Right lobe of liver (tissue), 6 donors: Measurements from ENCODE around the gene XPO6. TPM values are rescaled to one million over a fixed set of nuclear protein-coding genes. Genes with fewer than 3 reads are reported as not detected.

Source experiments
- ATAC-seq, 4 donors: fragments of 200-7000 bp; cut with Tn5 transposase; one replicate each; pipeline ENCODE4 v1.9.1; 2020; ENCODE audit warnings: mild to moderate bottlenecking in 4 of 4, moderate library complexity in 4 of 4
- DNase-seq, 3 donors: peaks; one replicate each; pipeline ENCODE4 v3.0.0-alpha.2; 2020
- H3K27ac ChIP-seq, 3 donors: fragments of 200-600 bp; one replicate each; pipeline ENCODE4 v1.8.0; 2022
- H3K27me3 ChIP-seq, 2 donors: fragments of 200-600 bp; one replicate each; pipeline ENCODE4 v1.8.0; 2022
- H3K36me3 ChIP-seq, 4 donors: fragments of 200-600 bp; sonication (generic) in 1 of 4; one replicate each; pipeline versions ENCODE4 v1.5.1 to v1.8.0; 2017 to 2022; ENCODE audit warnings: control low read depth in 1 of 4
- H3K4me1 ChIP-seq, 4 donors: fragments of 200-600 bp; sonication (generic) in 1 of 4; one replicate each; pipeline versions ENCODE4 v1.5.1 to v1.8.0; 2017 to 2022; ENCODE audit warnings: control low read depth in 1 of 4
- H3K4me3 ChIP-seq, 3 donors: fragments of 200-600 bp; one replicate each; pipeline ENCODE4 v1.8.0; 2022
- H3K9me3 ChIP-seq, 4 donors: fragments of 200-600 bp; sonication (generic) in 1 of 4; one replicate each; pipeline versions ENCODE4 v1.5.1 to v1.8.0; 2017 to 2022; ENCODE audit warnings: control low read depth in 1 of 4
- POLR2A ChIP-seq: fragments of 450-650 bp; IDR thresholded peaks from one replicate; pipeline ENCODE4 v1.6.1; 2017; ENCODE audit warnings: antibody characterized with exemption, mild to moderate bottlenecking
- WGBS: methylation state at CpG from one replicate; pipeline ENCODE4 v1.1.6; 2018; ENCODE audit warnings: low coverage, low lambda C conversion rate; ENCODE audit not compliant: insufficient coverage; ENCODE audit errors: missing lambda C conversion rate; 5-methylcytosine and 5-hydroxymethylcytosine counted together
- intact Hi-C, 2 donors: fragments of 100-400 bp; cut with DNase I; formaldehyde crosslinking; loops; one replicate each; pipeline versions ENCODE4 v1.11.2 to v1.14.1; 2022
- total RNA-seq, 6 experiments: library from RNA; depleted of rRNA in 2 of 6; stranded (reverse); fragments of >200 nt in 2 of 6; fragmentation: NEBNext Ultra II Directional in 3 of 6; extraction: Animal tissue kit (Norgen Biotek cat#: 25700) in 3 of 6; gene quantifications; one replicate each; pipeline versions ENCODE4 v1.1.0 to v1.2.4, GENCODE V29; 2016 to 2023
- TF ChIP-seq, protein P1 (sequence below), 4 donors: fragments of 200-600 bp in 3 of 4; fragments of 450-650 bp in 1 of 4; IDR thresholded peaks; one replicate each; pipeline versions ENCODE4 v1.5.1 to v1.8.0; 2016 to 2022; ENCODE audit warnings: antibody characterized with exemption in 4 of 4, mild to moderate bottlenecking in 2 of 4
- donor health status: DM: no; HTN: yes; CAD: no.
- donor health status: DM: no; HTN: no; CAD: no.
- donor health status: DM: no; HTN: no; CAD: no.
- donor health status: DM: no; HTN: yes; CAD: no.
- donor health status: DM: no; HTN: yes; CAD: no.

XPO6 gene
- total RNA-seq, 6 experiments from 2014 or later: 41.8 to 62.1 (median 51.3) TPM

GRCh38 chr16:28189245-28189644 is 22.5 kb downstream of the XPO6 start:
- intact Hi-C loops: no loop called here
- H3K4me3 ChIP-seq: no peak overlapping the region
- ATAC-seq (peak; percentile 50 to 60 (median 58)), DNase-seq (peak in 1 of 3 donors; percentile 32)
- WGBS: 11% methylated on average over 1 of the region's 3 CpGs
- H3K4me1 ChIP-seq: no peaks in the 10 kb centered on the region
- H3K9me3 ChIP-seq: no peaks in the 10 kb centered on the region
- no peaks in the 10 kb centered on the region for H3K36me3 ChIP-seq
- H3K27ac ChIP-seq: peak overlapping the region in 1 of 3 donors; percentile 33
- H3K27me3 ChIP-seq: no peaks in the 10 kb centered on the region
- TF ChIP-seq, protein P1, sequence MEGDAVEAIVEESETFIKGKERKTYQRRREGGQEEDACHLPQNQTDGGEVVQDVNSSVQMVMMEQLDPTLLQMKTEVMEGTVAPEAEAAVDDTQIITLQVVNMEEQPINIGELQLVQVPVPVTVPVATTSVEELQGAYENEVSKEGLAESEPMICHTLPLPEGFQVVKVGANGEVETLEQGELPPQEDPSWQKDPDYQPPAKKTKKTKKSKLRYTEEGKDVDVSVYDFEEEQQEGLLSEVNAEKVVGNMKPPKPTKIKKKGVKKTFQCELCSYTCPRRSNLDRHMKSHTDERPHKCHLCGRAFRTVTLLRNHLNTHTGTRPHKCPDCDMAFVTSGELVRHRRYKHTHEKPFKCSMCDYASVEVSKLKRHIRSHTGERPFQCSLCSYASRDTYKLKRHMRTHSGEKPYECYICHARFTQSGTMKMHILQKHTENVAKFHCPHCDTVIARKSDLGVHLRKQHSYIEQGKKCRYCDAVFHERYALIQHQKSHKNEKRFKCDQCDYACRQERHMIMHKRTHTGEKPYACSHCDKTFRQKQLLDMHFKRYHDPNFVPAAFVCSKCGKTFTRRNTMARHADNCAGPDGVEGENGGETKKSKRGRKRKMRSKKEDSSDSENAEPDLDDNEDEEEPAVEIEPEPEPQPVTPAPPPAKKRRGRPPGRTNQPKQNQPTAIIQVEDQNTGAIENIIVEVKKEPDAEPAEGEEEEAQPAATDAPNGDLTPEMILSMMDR (IDR thresholded peaks at IDR 0.05): no peak
- TF ChIP-seq POLR2A: no peak

DNA sequence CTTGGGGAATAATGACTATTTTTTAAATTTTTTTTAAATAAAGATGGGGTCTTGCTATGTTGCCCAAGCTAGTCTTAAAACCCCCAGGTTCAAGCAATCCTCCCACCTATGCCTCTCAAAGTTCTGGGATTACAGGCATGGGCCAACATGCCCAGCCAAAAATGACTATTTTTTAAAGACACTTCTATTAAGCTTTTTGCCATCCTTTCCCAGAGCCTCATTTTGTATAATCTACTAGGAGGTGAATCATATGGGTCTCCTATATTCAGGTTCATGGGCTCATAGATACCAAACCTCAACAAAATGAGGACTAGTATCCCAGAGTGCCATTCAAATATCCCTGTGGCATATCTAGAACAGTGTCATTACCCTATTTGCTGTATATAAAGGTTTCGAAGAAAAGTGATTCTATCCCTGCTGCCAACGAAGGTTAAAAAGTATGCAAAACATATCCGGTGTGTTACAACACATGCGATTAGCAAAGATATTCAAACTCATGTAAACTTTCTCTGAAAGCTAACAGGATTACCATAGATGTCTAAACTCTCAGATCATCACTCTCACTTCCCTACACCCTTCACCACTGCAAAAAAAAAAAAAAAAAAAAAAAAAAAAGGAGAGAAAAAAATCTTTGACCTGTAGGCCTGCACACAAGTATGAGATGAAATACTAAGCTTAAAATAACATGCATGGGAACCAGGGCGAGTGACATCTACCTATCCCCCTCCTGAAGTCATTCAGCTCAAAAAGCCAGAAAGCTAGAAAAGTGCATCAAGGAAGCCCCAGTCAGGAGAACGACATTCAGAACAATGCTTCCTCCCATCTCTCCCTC is 23.5 kb downstream of the XPO6 start:
- no peak overlapping the region for H3K4me3 ChIP-seq
- no peaks in the 10 kb centered on the region for H3K4me1 ChIP-seq
- DNase-seq: no peak
- no peaks in the 10 kb centered on the region for H3K36me3 ChIP-seq
- H3K27ac ChIP-seq: peak overlapping the region in 1 of 3 donors; percentile 33
- TF ChIP-seq, protein P1 (IDR thresholded peaks at IDR 0.05): no peak
- TF ChIP-seq POLR2A: no peak
- ATAC-seq: peak in 3 of 4 donors; percentile 48 to 55 (median 51)
- intact Hi-C loops: no loop called here
- 59% methylated on average over 6 of the region's 6 CpGs for WGBS
- no peaks in the 10 kb centered on the region for H3K9me3 ChIP-seq
- no peaks in the 10 kb centered on the region for H3K27me3 ChIP-seq

GRCh38 chr16:28187595-28188004 is 24.2 kb downstream of the XPO6 start:
- H3K4me3 ChIP-seq: no peak overlapping the region
- DNase-seq (no peak), ATAC-seq (peak in 3 of 4 donors; percentile 14 to 51 (median 35))
- no peaks in the 10 kb centered on the region for H3K27me3 ChIP-seq
- peak overlapping the region in 1 of 3 donors; percentile 12 for H3K27ac ChIP-seq
- no peaks in the 10 kb centered on the region for H3K9me3 ChIP-seq
- no peaks in the 10 kb centered on the region for H3K36me3 ChIP-seq
- intact Hi-C loops: no loop called here
- TF ChIP-seq, protein P1 (IDR thresholded peaks at IDR 0.05): no peak
- TF ChIP-seq POLR2A: no peak
- no peaks in the 10 kb centered on the region for H3K4me1 ChIP-seq
- 46% methylated on average over 2 of the region's 2 CpGs for WGBS

DNA sequence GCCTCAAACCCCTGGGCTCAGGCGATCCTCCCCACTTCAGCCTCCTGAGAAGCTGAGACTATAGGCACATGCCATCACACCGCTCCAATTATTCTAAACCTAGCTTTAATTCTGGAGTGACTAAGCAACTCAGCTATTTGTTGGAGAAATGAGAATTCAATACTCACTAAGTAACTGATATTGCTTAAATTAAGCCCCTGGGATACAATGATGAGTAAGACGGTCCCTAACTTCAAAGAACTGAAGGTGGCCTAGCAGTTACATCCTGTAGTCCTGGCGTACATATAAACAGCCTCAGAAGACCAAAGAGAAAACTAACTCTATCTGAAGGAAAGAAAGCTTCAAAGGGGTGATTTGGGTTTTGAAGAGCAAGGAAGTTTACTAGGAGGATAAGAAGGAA is 25.0 kb downstream of the XPO6 start:
- H3K27me3 ChIP-seq: no peaks in the 10 kb centered on the region
- ATAC-seq (no peak), DNase-seq (no peak)
- no peak for TF ChIP-seq POLR2A
- TF ChIP-seq, protein P1 (IDR thresholded peaks at IDR 0.05): no peak
- H3K4me3 ChIP-seq: no peak overlapping the region
- 80% methylated on average over 3 of the region's 4 CpGs for WGBS
- H3K4me1 ChIP-seq: peaks cover 0 to 8% (median 5%) of the 10 kb centered on the region in 4 donors
- intact Hi-C loops: no loop called here
- no peaks in the 10 kb centered on the region for H3K36me3 ChIP-seq
- no peaks in the 10 kb centered on the region for H3K9me3 ChIP-seq
- H3K27ac ChIP-seq: no peak overlapping the region
